H1 (cell line): ENCODE results near the gene DOCK6.

Experiments
- CREB1 ChIP-seq: IDR thresholded peaks from 2 replicates; pipeline ENCODE4 v1.6.1; 2012; ENCODE audit warnings: inconsistent platforms
- JUN ChIP-seq: IDR thresholded peaks from 2 replicates; pipeline ENCODE4 v1.6.1; 2011; ENCODE audit warnings: low read depth, mild to moderate bottlenecking, improper control_type of control experiment, low read length
- MAX ChIP-seq: IDR thresholded peaks from 2 replicates; pipeline ENCODE4 v1.6.1; 2012; ENCODE audit warnings: inconsistent platforms
- TF ChIP-seq, protein P1 (sequence below), 3 experiments: IDR thresholded peaks; 1 replicate in 2 of 3; 2 replicates in 1 of 3; pipeline versions ENCODE4 v1.5.1 to v1.6.1; 2011; ENCODE audit warnings: low read length in 3 of 3, mild to moderate bottlenecking in 3 of 3, inconsistent platforms in 2 of 3, low read depth in 1 of 3, moderate library complexity in 1 of 3; ENCODE audit not compliant: insufficient read depth in 1 of 3; ENCODE audit errors: control extremely low read depth in 1 of 3

- TF ChIP-seq MAX (no peak), CREB1 (no peak), JUN (no peak)
- TF ChIP-seq, protein P1, sequence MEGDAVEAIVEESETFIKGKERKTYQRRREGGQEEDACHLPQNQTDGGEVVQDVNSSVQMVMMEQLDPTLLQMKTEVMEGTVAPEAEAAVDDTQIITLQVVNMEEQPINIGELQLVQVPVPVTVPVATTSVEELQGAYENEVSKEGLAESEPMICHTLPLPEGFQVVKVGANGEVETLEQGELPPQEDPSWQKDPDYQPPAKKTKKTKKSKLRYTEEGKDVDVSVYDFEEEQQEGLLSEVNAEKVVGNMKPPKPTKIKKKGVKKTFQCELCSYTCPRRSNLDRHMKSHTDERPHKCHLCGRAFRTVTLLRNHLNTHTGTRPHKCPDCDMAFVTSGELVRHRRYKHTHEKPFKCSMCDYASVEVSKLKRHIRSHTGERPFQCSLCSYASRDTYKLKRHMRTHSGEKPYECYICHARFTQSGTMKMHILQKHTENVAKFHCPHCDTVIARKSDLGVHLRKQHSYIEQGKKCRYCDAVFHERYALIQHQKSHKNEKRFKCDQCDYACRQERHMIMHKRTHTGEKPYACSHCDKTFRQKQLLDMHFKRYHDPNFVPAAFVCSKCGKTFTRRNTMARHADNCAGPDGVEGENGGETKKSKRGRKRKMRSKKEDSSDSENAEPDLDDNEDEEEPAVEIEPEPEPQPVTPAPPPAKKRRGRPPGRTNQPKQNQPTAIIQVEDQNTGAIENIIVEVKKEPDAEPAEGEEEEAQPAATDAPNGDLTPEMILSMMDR (IDR thresholded peaks at IDR 0.05; ENCODE audit: control extremely low read depth in 1 of 3, insufficient read depth in 1 of 3, low read depth in 1 of 3, low read length in 3 of 3): no peak
Measured at GRCh38 chr19:11175920-11176319, 86.4 kb downstream of the DOCK6 start.
